Left colon (tissue), 2 donors: ENCODE results near the gene SON. TPM values are rescaled to one million over a fixed set of nuclear protein-coding genes. Genes with fewer than 3 reads are reported as not detected.
"Not testable (repeated sequence)": the region's sequence is repeated elsewhere in the genome, so short reads cannot be mapped to it uniquely, and the experiment has no call there.

Experiments used
- ATAC-seq: fragments of 200-7000 bp; cut with Tn5 transposase; one replicate; pipeline ENCODE4 v1.9.1; 2020; ENCODE audit warnings: mild to moderate bottlenecking, moderate library complexity
- DNase-seq, 2 donors: peaks; one replicate each; pipeline ENCODE4 v3.0.0-alpha.2; 2020
- intact Hi-C, 2 donors: fragments of 100-400 bp; cut with DNase I in 1 of 2; cut with micrococcal nuclease in 1 of 2; formaldehyde crosslinking; loops; one replicate each; pipeline versions ENCODE4 v1.11.2 to v1.14.0; 2022; cut with DNase I, micrococcal nuclease
- long read RNA-seq: library from polyadenylated mRNA; unstranded; transcript quantifications from one replicate; pipeline ENCODE4 v2.0.0, GENCODE V29; 2021
- total RNA-seq, 2 donors: library from RNA; stranded (reverse); fragmentation: NEBNext Ultra II Directional; extraction: Animal tissue kit (Norgen Biotek cat#: 25700); gene quantifications; one replicate each; pipeline ENCODE4 v1.2.1, GENCODE V29; 2021
- donor health status: DM: no; HTN: no; CAD: no.
- donor health status: DM: yes; HTN: yes; CAD: no.

SON gene, protein sequence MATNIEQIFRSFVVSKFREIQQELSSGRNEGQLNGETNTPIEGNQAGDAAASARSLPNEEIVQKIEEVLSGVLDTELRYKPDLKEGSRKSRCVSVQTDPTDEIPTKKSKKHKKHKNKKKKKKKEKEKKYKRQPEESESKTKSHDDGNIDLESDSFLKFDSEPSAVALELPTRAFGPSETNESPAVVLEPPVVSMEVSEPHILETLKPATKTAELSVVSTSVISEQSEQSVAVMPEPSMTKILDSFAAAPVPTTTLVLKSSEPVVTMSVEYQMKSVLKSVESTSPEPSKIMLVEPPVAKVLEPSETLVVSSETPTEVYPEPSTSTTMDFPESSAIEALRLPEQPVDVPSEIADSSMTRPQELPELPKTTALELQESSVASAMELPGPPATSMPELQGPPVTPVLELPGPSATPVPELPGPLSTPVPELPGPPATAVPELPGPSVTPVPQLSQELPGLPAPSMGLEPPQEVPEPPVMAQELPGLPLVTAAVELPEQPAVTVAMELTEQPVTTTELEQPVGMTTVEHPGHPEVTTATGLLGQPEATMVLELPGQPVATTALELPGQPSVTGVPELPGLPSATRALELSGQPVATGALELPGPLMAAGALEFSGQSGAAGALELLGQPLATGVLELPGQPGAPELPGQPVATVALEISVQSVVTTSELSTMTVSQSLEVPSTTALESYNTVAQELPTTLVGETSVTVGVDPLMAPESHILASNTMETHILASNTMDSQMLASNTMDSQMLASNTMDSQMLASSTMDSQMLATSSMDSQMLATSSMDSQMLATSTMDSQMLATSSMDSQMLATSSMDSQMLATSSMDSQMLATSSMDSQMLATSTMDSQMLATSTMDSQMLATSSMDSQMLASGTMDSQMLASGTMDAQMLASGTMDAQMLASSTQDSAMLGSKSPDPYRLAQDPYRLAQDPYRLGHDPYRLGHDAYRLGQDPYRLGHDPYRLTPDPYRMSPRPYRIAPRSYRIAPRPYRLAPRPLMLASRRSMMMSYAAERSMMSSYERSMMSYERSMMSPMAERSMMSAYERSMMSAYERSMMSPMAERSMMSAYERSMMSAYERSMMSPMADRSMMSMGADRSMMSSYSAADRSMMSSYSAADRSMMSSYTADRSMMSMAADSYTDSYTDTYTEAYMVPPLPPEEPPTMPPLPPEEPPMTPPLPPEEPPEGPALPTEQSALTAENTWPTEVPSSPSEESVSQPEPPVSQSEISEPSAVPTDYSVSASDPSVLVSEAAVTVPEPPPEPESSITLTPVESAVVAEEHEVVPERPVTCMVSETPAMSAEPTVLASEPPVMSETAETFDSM (N-terminal part only)
- total RNA-seq: 100 to 1,000 TPM; 202 to 213 TPM
- long read RNA-seq, full-length matches to known transcripts: 8 of 88 reads
- long read RNA-seq, partial matches to known transcripts: 65 of 88 reads
- long read RNA-seq, other reads (novel, unspliced or antisense): 15 of 88 reads

- intact Hi-C loops: no loop called here
- DNase-seq (peak; percentile 97 to 99), ATAC-seq (peak; percentile 90)
Observed at GRCh38 chr21:33542640-33543504, at the start of gene SON. SON (plus strand) TSS chr21:33543038; CDS start chr21:33543093, 55 bp downstream.

DNA sequence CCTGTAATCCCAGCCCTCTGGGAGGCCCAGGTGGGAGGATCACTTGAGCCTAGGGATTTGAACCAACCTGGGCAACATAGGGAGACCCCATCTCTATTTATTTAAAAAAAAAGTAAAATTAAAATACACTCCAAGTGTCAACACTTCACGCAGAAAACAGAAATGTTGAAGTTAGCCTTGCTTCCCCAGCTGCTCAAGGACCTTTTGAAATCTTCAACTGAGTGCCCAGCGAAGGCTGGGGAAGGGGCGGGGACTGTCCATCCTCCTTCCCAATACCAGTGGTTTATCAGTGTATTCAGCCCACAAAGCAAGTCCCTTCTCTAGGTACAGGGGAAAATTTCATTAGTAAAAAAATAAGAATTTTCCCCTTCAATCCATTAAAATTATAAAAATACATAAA lies 49.1 kb upstream of the SON start:
- no peak for ATAC-seq
- intact Hi-C loops: no loop called here
- DNase-seq: no peak

GRCh38 chr21:33495743-33496142 lies 47.1 kb upstream of the SON start:
- no peak for ATAC-seq
- no peak for DNase-seq
- intact Hi-C loops: no loop called here

- ATAC-seq (no peak), DNase-seq (no peak)
- intact Hi-C loops: no loop called here
Observed at GRCh38 chr21:33496345-33496744, 46.5 kb upstream of the SON start.

GRCh38 chr21:33505833-33506232 lies 37.0 kb upstream of the SON start:
- ATAC-seq (no peak), DNase-seq (no peak)
- intact Hi-C loops: no loop called here

- DNase-seq, ATAC-seq, intact Hi-C loops: not testable (repeated sequence)
Observed at GRCh38 chr21:33507003-33507402, 35.8 kb upstream of the SON start.

DNA sequence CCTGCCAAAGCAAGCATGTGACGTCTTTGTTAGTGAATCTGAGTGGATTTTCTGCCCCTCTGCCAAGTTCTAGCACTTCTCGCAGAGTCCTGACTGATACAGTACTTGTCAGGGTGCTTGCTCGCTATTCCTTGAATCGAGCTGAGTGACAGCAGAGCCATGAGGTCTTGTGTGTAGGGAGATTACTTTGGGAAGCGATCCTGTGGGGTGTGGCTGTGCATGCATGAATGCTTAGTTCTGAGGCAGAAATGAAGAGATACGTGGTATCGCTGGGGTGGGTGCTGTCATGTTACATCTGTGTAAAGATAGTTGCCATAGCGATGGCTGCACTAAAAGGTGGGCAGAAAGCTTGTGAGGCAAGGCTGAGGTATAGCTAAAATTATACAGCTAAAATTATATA lies 32.0 kb upstream of the SON start:
- intact Hi-C loops: no loop called here
- ATAC-seq: no peak

GRCh38 chr21:33511639-33512038 lies 31.2 kb upstream of the SON start:
- ATAC-seq: no peak
- DNase-seq: no peak
- intact Hi-C loops: no loop called here

More for the DNA sequence above, 32.0 kb upstream of the SON start:
- no peak for DNase-seq

DNA sequence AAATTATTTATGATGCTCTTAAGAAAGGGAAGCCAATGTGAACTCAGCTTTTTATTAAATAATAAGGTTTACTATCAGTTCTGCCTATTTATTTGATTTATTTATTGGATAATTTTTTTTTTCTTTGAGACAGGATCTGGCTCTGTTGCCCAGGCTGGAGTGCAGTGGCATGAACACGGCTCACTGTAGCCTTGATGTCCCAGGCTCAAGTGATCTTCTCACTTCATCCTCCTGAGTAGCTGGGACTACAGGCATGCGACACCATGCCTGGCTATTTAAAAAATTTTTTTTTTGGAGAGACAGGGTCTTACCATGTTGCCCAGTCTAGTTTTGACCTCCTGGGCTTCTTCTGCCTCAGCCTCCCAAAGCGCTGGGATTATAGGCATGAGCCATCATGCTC lies 30.4 kb upstream of the SON start:
- ATAC-seq (no peak), DNase-seq (no peak)
- intact Hi-C loops: no loop called here

DNA sequence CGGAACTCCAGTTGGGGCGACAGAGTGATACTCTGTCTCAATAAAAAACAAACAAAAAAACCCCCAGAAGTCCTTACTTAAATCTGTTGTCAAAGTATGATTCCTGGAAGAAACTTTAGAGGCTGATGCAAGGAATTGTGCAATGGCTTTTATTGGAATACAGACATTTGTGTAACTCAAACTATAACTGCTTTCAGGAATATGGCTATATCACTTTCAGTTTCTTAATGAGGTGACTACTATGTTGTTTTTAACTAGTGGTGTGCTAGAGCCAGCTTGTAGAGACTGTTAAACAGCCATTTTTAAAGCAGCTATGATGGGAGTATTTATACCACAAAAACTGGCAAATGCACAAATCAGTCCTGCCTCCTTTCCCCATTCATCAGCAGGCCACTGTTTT lies 28.6 kb upstream of the SON start:
- DNase-seq: no peak
- no peak for ATAC-seq
- intact Hi-C loops: no loop called here

DNA sequence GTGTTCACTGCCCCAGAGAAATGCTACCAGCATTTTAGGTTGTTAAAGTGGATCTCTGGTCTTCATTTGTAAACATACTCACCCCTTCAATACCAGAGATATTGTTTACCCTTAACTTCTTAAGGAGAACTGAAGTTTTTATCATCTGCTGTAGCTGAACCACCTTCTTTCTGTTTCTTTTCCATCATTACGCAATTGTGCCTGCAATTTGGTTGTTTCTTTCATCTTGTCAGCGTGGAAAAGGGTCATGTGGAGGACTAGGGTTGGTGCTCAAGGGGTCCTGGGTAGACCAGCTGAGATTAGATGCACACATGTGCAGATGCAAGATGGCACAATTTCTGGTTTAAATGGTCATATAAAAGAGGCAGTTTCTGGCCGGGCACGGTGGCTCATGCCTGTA lies 23.9 kb upstream of the SON start:
- intact Hi-C loops: no loop called here
- no peak for ATAC-seq
- no peak for DNase-seq

DNA sequence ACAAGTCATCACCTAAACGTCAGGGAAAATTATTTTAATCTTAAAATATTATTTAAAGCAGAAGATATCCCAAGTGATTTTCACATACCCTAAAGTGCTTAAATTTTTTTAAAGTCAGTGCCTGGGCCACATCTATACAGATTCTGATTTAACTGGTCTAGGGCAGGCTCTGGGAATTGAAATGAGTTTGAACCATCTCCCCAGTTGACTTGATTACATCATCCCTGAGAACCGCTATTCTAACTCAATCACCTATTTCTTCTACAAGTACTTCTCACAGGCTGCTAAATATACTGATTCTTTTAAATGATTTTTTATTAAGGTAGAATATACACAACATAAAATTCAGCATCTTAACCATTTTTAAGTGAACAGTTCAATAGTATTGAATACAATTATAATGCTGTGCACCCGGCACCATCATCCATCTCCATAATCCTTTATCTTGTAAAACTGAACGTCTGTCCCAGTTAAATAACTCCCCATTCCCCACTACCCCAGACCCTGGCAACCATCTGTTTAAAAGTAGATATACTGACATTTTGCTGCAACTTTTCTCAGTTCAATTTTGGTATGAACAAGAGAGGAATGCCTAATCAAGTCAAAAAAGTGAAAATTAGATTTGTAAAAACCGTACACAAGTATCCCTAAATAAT lies 20.4 kb upstream of the SON start:
- ATAC-seq: no peak
- DNase-seq: no peak
- intact Hi-C loops: no loop called here

DNA sequence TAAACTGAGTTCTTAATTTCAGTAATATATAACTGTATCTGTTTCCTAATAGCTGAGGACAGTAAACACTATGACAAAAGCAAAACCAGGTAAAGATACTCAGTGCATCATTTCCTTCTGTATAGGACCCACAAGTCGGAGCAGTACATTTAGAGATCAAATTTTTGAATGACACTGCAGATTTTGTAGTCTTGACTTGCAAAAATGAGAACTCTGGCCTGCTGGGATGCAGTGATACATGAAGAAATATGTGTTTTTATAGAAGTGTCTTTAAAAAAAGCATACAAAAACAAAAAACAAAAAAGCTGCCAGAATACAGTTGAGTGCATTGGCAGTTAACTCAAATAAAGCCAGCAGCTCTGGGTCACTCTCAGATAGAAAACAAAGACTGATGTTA lies 19.9 kb upstream of the SON start:
- ATAC-seq (no peak), DNase-seq (no peak)
- intact Hi-C loops: no loop called here

GRCh38 chr21:33531007-33531406 lies 11.8 kb upstream of the SON start:
- DNase-seq: no peak
- ATAC-seq: no peak
- intact Hi-C loops: no loop called here

GRCh38 chr21:33537212-33537611 lies 5.6 kb upstream of the SON start:
- DNase-seq (no peak), ATAC-seq (no peak)
- intact Hi-C loops: no loop called here

DNA sequence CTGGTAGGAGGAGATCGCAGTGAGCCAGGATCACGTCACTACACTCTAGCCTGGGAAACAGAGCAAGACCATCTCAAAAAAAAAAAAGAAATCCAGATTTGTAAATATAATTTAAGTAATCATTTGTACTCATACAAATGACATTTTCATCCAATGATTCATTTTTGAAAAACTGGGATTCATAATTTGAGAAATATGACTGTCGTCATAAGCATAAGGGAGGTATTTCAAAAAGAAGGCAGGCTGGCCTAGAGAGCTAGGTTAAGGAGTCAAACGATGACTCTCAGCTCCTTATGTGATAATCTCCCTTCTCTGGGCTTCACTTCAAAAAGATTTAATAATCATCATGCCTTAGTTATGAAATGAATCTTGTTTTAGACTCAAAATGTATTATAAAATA lies 3.2 kb upstream of the SON start:
- no peak for ATAC-seq
- intact Hi-C loops: no loop called here
- DNase-seq: no peak

GRCh38 chr21:33540711-33541104 lies 2.1 kb upstream of the SON start:
- ATAC-seq (no peak), DNase-seq (no peak)
- intact Hi-C loops: no loop called here
